C4-2B (cell line): ENCODE results near the gene ADCYAP1R1.

Experiments used
- ZFX ChIP-seq: fragments of 450-650 bp; IDR thresholded peaks from 2 replicates; pipeline ENCODE4 v1.6.1; 2017
- TF ChIP-seq, protein P1 (sequence below): fragments of 450-650 bp; conservative IDR thresholded peaks from 2 replicates; pipeline ENCODE4 v1.5.1; 2017; ENCODE audit warnings: mild to moderate bottlenecking

DNA sequence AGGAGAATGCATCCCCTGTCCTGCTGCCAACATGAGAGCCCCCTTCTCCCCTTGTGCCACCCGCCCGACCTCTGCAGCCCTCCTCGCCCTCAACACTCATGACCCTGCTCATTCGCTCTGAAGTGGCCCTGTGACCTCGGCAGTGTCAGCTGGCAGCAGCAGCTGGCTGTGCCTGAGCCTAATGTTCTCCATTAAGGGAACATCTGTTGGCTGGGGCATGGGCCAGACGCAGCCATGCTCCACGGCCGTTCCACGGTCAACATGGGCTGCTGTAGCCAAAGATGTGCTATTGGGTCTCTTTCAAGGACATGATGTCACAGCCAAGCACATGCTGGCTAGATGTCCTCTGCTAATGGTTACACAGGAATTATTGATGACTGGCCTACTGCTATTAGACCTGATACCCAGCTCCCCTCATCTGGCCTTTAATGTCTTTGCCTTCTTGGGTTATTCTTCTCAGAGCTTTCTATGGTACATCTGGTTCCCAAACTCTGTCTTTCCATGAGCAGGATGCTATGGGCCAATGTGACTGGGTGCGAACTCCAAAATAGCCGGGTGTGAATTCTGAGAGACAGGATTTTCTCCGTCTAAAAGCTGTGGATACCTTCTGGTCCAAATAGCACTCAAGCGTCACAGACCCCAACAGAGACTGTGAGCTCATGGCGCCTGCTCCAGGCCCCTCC lies 22.4 kb downstream of the ADCYAP1R1 start:
- TF ChIP-seq, protein P1, sequence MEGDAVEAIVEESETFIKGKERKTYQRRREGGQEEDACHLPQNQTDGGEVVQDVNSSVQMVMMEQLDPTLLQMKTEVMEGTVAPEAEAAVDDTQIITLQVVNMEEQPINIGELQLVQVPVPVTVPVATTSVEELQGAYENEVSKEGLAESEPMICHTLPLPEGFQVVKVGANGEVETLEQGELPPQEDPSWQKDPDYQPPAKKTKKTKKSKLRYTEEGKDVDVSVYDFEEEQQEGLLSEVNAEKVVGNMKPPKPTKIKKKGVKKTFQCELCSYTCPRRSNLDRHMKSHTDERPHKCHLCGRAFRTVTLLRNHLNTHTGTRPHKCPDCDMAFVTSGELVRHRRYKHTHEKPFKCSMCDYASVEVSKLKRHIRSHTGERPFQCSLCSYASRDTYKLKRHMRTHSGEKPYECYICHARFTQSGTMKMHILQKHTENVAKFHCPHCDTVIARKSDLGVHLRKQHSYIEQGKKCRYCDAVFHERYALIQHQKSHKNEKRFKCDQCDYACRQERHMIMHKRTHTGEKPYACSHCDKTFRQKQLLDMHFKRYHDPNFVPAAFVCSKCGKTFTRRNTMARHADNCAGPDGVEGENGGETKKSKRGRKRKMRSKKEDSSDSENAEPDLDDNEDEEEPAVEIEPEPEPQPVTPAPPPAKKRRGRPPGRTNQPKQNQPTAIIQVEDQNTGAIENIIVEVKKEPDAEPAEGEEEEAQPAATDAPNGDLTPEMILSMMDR, result no peak
- TF ChIP-seq ZFX, result no peak
